Omental fat pad (tissue), 4 donors: ENCODE data around the gene HBG2. TPM values are rescaled to one million over a fixed set of nuclear protein-coding genes. Genes with fewer than 3 reads are reported as not detected.

Experiments used
- ATAC-seq: fragments of 150-250 bp; one replicate; pipeline ENCODE4 v1.9.1; 2016; ENCODE audit warnings: mild to moderate bottlenecking, moderate library complexity; ENCODE audit not compliant: low FRiP score
- DNase-seq: peaks from one replicate; pipeline ENCODE4 v3.0.0-alpha.2; 2019; ENCODE audit warnings: low spot score
- CTCF ChIP-seq, 3 donors: fragments of 450-650 bp; IDR thresholded peaks; one replicate each; pipeline ENCODE4 v1.5.1; 2016 to 2017; ENCODE audit warnings: antibody characterized with exemption in 3 of 3, mild to moderate bottlenecking in 3 of 3, moderate library complexity in 2 of 3
- total RNA-seq, 4 donors: library from RNA; depleted of rRNA; stranded (reverse); fragments of >200 nt; gene quantifications; one replicate each; pipeline ENCODE4 v1.1.0, GENCODE V29; 2016

Gene HBG2
- total RNA-seq, 4 donors from 2014 or later: 2.1 TPM; not detected in 3

GRCh38 chr11:5281596-5281995 lies 27.0 kb upstream of the HBG2 start:
- DNase-seq (no peak), ATAC-seq (no peak)
- no peak for TF ChIP-seq CTCF (IDR thresholded peaks at IDR 0.05)

GRCh38 chr11:5280582-5281102 lies 26.1 kb upstream of the HBG2 start:
- DNase-seq (peak; percentile 37), ATAC-seq (peak; percentile 86)
- no peak for TF ChIP-seq CTCF (IDR thresholded peaks at IDR 0.05)

GRCh38 chr11:5279471-5280090 lies 25.0 kb upstream of the HBG2 start:
- ATAC-seq (no peak), DNase-seq (no peak)
- no peak for TF ChIP-seq CTCF (IDR thresholded peaks at IDR 0.05)

- TF ChIP-seq CTCF (IDR thresholded peaks at IDR 0.05): no peak
- no peak for ATAC-seq
These were observed 23.3 kb upstream of the HBG2 start for GRCh38 chr11:5277807-5278382.

GRCh38 chr11:5276697-5277096 lies 22.1 kb upstream of the HBG2 start:
- ATAC-seq: no peak
- TF ChIP-seq CTCF (IDR thresholded peaks at IDR 0.05): no peak
- no peak for DNase-seq

More at GRCh38 chr11:5277807-5278382, 23.3 kb upstream of the HBG2 start:
- DNase-seq: no peak

GRCh38 chr11:5275369-5276110 lies 21.0 kb upstream of the HBG2 start:
- DNase-seq: no peak
- TF ChIP-seq CTCF (IDR thresholded peaks at IDR 0.05): no peak
- no peak for ATAC-seq
